ENCODE results near the gene NUDT19.
A peak's percentile ranks its signal among the peaks of the same experiment; 100 is the strongest.
"Not testable (repeated sequence)": the region's sequence is repeated elsewhere in the genome, so short reads cannot be mapped to it uniquely, and the experiment has no call there.

Gene NUDT19

DNA sequence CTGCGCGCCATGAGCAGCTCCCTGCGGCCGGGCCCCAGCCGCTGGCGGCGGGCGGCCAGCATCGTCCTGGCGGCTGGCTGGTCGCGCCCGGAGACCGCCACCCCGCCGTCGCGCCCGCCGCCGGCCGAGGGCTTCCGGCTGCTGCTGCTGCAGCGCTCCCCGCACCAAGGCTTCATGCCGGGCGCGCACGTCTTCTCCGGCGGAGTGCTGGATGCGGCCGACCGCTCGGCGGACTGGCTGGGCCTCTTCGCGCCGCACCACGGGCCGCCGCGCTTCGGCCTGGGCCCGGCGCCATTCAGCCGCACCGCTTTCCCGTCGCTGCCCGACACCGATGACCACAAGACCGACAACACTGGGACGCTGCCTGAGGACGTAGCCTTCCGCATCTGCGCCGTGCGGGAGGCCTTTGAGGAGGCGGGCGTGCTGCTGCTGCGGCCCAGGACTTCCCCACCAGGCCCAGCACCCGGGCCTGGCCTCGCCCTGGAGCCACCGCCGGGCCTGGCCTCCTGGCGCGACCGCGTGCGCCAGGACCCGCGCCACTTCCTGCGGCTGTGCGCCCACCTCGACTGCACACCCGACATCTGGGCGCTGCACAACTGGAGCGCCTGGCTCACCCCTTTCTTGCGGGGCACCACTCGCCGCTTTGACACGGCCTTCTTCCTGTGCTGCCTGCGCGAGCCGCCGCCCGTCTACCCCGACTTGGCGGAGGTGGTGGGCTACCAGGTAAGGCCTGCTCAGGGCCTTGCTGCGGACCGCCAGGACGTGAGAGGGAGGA, 518 bp downstream of the NUDT19 start:
- peak overlapping the region; percentile 53; the same call in 1 of the 2 replicates for H3K27ac ChIP-seq (ENCODE audit: low read depth, low read length)
- H3K36me3 ChIP-seq (ENCODE audit: insufficient read depth, low read length) = no peaks in the 10 kb centered on the region
- peaks cover 45% of the 10 kb centered on the region for H3K79me2 ChIP-seq (ENCODE audit: control insufficient read depth, insufficient read depth, low read length, unreplicated experiment)
- H3K4me1 ChIP-seq (ENCODE audit: control insufficient read depth, insufficient read depth, low read length, unreplicated experiment) = peaks cover 14% of the 10 kb centered on the region
- peak overlapping the region; percentile 74 for H2AFZ ChIP-seq (ENCODE audit: low read length, unreplicated experiment)
- no peaks in the 10 kb centered on the region for H3K27me3 ChIP-seq (ENCODE audit: insufficient read depth, low read length)
- H3K4me3 ChIP-seq (ENCODE audit: low read depth, low read length) = peak overlapping the region; percentile 86

DNA sequence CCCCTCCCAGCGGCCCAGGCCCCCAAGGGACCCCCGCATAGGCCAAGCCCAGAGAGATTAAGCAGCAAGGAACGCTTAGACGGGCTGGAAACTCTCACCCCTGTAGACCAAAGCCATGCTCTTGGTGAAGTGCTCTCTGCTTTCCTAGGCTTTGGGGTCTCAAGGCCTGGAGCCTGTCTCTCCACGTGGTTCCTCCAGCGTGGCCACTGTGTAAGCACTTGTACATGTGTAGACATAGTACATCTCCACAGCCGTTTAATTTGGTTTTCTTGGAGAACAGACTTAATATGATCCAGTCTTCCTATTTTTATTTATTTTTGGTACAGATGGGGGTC, 1.1 kb downstream of the NUDT19 start:
- H3K4me3 ChIP-seq (ENCODE audit: low read depth, low read length) = peak overlapping the region; percentile 86
- H3K36me3 ChIP-seq (ENCODE audit: insufficient read depth, low read length) = no peaks in the 10 kb centered on the region
- peaks cover 50% of the 10 kb centered on the region for H3K79me2 ChIP-seq (ENCODE audit: control insufficient read depth, insufficient read depth, low read length, unreplicated experiment)
- H2AFZ ChIP-seq (ENCODE audit: low read length, unreplicated experiment) = no peak overlapping the region
- no peaks in the 10 kb centered on the region for H3K27me3 ChIP-seq (ENCODE audit: insufficient read depth, low read length)
- H3K4me1 ChIP-seq (ENCODE audit: control insufficient read depth, insufficient read depth, low read length, unreplicated experiment) = peaks cover 14% of the 10 kb centered on the region
- peak overlapping the region; percentile 53; the same call in 1 of the 2 replicates for H3K27ac ChIP-seq (ENCODE audit: low read depth, low read length)

DNA sequence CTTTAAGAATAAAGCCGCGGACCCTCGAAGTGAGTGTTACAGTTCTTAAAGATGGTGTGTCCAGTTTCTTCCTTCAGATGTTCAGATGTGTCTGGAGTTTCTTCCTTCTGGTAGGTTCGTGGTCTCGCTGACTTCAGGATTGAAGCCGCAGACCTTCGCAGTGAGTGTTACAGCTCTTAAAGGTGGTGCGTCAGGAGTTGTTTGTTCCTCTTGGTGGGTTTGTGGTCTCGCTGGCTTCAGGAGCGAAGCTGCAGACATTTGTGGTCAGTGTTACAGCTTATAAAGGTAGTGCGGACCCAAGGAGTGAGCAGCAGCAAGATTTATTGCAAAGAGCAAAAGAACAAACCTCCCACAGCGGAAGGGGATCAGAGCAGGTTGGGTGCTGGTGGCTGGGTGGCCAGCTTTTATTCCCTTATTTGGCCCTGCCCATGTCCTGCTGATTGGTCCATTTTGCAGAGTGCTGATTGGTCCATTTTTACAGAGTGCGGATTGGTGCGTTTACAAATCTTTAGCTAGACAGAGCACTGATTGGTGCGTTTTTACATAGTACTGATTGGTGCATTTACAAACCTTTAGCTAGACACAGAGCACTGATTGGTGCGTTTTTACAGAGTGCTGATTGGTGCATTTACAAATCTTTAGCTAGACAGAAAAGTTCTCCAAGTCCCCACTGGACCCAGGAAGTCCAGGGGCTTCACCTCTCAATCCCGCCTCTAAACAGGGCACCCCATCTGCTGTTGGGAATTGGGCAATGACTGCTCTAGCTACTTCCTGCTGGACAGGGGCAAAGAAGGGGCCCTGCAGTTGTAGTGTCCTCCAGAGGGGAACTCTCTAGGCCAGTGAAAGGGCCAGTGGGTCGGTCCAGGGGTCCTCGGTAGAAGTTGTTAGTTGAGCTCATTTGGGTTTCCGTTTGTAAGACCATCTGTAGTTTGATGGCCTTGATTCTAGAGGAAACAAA, 1.8 kb downstream of the NUDT19 start:
- Histone ChIP-seq H3K4me1 (ENCODE audit: control insufficient read depth, insufficient read depth, low read length, unreplicated experiment) (peaks cover 14% of the 10 kb centered on the region), H3K4me3 (ENCODE audit: low read depth, low read length) (peak overlapping the region; percentile 86), H3K79me2 (ENCODE audit: control insufficient read depth, insufficient read depth, low read length, unreplicated experiment) (peaks cover 54% of the 10 kb centered on the region)
- H3K27me3 ChIP-seq (ENCODE audit: insufficient read depth, low read length); H3K27ac ChIP-seq (ENCODE audit: low read depth, low read length); H2AFZ ChIP-seq (ENCODE audit: low read length, unreplicated experiment); H3K36me3 ChIP-seq (ENCODE audit: insufficient read depth, low read length): not testable (repeated sequence)

DNA sequence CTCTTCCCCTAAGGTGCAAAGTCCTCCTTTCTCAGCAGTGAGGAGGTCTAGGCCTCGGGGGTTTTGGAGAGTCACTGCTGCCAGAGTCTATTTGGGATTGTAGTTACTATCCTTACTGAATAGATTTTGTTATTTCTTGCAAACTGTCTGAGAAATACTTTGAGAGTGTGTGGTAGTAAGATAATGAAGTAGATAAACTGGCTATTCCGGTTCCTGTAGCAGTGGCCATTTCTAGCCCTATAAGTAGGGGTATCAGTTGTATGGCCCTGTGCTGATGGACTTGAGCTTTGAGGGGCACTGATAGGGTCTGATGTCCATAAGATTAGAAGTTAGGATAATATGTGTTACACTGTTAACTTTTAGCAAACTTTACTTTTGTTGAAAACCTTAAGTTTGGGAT, 2.7 kb downstream of the NUDT19 start:
- peaks cover 14% of the 10 kb centered on the region for H3K4me1 ChIP-seq (ENCODE audit: control insufficient read depth, insufficient read depth, low read length, unreplicated experiment)
- peaks cover 56% of the 10 kb centered on the region for H3K79me2 ChIP-seq (ENCODE audit: control insufficient read depth, insufficient read depth, low read length, unreplicated experiment)
- H2AFZ ChIP-seq (ENCODE audit: low read length, unreplicated experiment); H3K4me3 ChIP-seq (ENCODE audit: low read depth, low read length); H3K36me3 ChIP-seq (ENCODE audit: insufficient read depth, low read length); H3K27ac ChIP-seq (ENCODE audit: low read depth, low read length); H3K27me3 ChIP-seq (ENCODE audit: insufficient read depth, low read length): not testable (repeated sequence)

DNA sequence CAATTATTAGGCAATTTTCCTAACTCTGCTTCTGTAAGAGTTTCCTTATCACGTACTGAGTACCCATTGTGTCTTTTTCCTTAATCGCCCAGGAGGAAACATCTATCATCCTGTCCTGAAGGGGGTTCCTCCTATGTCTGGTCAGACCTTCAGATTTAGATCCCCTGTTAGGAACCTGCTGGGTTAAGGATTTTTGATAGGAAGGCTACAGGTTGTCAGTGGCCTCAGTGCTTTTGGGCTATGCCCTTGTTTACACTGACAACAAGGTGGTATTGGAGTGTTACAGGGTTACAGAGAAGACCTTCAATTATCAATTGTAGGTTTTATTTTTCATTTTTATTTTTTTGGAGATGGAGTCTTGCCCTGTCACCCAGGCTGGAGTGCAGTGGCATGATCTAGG, 3.2 kb downstream of the NUDT19 start:
- H3K27ac ChIP-seq (ENCODE audit: low read depth, low read length); H2AFZ ChIP-seq (ENCODE audit: low read length, unreplicated experiment); H3K36me3 ChIP-seq (ENCODE audit: insufficient read depth, low read length); H3K4me3 ChIP-seq (ENCODE audit: low read depth, low read length); H3K27me3 ChIP-seq (ENCODE audit: insufficient read depth, low read length): not testable (repeated sequence)
- peaks cover 14% of the 10 kb centered on the region for H3K4me1 ChIP-seq (ENCODE audit: control insufficient read depth, insufficient read depth, low read length, unreplicated experiment)
- peaks cover 59% of the 10 kb centered on the region for H3K79me2 ChIP-seq (ENCODE audit: control insufficient read depth, insufficient read depth, low read length, unreplicated experiment)

DNA sequence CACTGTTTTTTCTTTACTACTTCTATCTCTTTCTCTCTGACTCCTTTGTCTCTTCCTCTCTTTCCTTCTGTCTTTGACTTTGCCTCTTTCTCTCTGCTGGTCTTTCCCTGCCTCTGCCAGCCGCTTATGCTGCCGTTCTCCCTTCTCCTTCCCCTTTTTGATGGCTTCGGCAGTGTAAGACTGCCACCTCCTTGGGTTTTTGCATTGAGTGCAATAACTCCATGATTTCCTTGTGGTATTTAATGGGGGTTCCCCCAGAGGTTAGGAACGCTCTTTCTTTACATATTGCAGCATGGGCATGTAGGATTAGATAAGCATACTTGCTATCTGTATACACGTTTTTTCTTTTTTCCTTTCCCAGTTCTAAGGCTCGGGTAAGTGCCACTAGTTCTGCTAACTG, 3.9 kb downstream of the NUDT19 start:
- not testable (repeated sequence) for H3K27me3 ChIP-seq (ENCODE audit: insufficient read depth, low read length); H2AFZ ChIP-seq (ENCODE audit: low read length, unreplicated experiment)
- H3K4me1 ChIP-seq (ENCODE audit: control insufficient read depth, insufficient read depth, low read length, unreplicated experiment) = peaks cover 14% of the 10 kb centered on the region

DNA sequence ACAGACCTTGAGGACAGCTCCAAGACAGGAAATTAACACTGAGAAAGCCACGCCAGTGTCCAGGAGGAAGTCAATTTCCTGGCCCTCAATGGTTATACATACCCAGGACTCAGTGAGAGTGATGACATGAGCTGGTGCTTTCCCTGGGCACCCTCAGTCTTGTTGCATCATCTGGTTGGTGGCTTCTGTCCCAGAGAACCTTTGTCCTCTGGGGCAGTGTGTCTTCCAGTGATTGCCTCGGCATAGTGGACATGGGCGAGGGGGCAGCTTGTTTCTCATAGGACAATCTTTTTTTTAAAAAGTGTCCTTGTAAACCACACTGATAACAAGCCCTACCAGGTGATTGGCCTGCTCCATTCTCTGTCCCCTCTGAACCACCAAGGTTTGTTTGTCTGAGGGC, 5.2 kb downstream of the NUDT19 start:
- not testable (repeated sequence) for H3K27me3 ChIP-seq (ENCODE audit: insufficient read depth, low read length); H2AFZ ChIP-seq (ENCODE audit: low read length, unreplicated experiment); H3K4me1 ChIP-seq (ENCODE audit: control insufficient read depth, insufficient read depth, low read length, unreplicated experiment); H3K4me3 ChIP-seq (ENCODE audit: low read depth, low read length); H3K27ac ChIP-seq (ENCODE audit: low read depth, low read length); H3K36me3 ChIP-seq (ENCODE audit: insufficient read depth, low read length)
- H3K79me2 ChIP-seq (ENCODE audit: control insufficient read depth, insufficient read depth, low read length, unreplicated experiment) = peaks cover 63% of the 10 kb centered on the region

More for the DNA sequence above, 3.9 kb downstream of the NUDT19 start:
- H3K36me3 ChIP-seq (ENCODE audit: insufficient read depth, low read length); H3K27ac ChIP-seq (ENCODE audit: low read depth, low read length); H3K4me3 ChIP-seq (ENCODE audit: low read depth, low read length): not testable (repeated sequence)
- peaks cover 61% of the 10 kb centered on the region for H3K79me2 ChIP-seq (ENCODE audit: control insufficient read depth, insufficient read depth, low read length, unreplicated experiment)

DNA sequence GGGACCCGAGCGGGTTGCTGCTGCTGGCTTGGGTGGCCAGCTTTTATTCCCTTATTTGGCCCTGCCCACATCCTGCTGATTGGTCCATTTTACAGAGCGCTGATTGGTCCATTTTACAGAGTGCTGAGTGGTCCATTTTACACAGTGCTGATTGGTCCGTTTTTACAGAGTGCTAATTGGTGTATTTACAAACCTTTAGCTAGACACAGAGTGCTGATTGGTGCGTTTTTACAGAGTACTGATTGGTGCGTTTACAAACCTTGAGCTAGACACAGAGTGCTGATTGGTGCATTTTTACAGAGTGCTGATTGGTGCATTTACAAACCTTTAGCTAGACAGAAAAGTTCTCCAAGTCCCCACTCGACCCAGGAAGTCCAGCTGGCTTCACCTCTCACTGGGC, 8.5 kb downstream of the NUDT19 start:
- peaks cover 17% of the 10 kb centered on the region; the same call in 1 of the 2 replicates for H3K36me3 ChIP-seq (ENCODE audit: insufficient read depth, low read length)
- H3K79me2 ChIP-seq (ENCODE audit: control insufficient read depth, insufficient read depth, low read length, unreplicated experiment) = peaks cover 47% of the 10 kb centered on the region
- not testable (repeated sequence) for H2AFZ ChIP-seq (ENCODE audit: low read length, unreplicated experiment); H3K4me1 ChIP-seq (ENCODE audit: control insufficient read depth, insufficient read depth, low read length, unreplicated experiment); H3K27ac ChIP-seq (ENCODE audit: low read depth, low read length); H3K27me3 ChIP-seq (ENCODE audit: insufficient read depth, low read length); H3K4me3 ChIP-seq (ENCODE audit: low read depth, low read length)

DNA sequence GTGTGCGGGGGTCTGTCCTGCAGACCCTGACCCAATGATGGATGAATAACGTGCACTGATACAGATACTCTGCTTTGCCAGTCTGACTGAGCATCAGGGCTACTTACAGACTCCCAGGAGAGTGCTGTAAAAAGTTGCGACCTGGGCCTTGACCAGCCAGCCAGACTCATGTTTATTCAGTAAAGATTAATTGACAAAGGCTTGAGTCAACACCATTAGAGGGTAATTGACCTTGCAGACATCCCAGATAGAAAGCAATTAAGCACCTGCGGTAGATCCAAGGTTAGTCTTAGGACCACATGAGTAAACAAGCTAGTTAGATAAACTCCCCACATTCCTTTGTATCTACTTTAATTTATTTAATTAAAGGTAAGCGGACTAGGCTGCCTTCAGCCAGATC, 10.4 kb downstream of the NUDT19 start:
- Histone ChIP-seq H3K36me3 (ENCODE audit: insufficient read depth, low read length) (peaks cover 21% of the 10 kb centered on the region), H3K4me3 (ENCODE audit: low read depth, low read length) (no peak overlapping the region), H3K27me3 (ENCODE audit: insufficient read depth, low read length) (no peaks in the 10 kb centered on the region), H3K27ac (ENCODE audit: low read depth, low read length) (no peak overlapping the region), H2AFZ (ENCODE audit: low read length, unreplicated experiment) (no peak overlapping the region), H3K4me1 (ENCODE audit: control insufficient read depth, insufficient read depth, low read length, unreplicated experiment) (no peaks in the 10 kb centered on the region), H3K79me2 (ENCODE audit: control insufficient read depth, insufficient read depth, low read length, unreplicated experiment) (peaks cover 47% of the 10 kb centered on the region)

DNA sequence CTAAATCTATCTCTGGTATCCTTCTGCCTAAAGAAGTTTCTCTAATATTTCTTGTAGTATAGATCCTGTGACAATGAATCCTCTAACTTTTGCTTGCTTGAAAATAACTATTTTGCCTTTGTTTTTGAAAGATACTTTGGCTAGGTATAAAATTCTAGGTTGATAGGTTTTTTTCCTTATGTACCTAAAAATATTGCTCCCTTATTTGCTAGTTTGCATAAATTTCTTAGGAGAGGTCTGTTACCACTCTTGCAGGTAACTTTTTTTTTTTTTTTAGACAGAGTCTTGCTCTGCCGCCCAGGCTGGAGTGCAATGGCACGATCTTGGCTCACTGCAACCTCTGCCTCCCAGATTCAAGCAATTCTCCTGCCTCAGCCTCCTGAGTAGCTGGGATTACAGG, 12.4 kb downstream of the NUDT19 start:
- Histone ChIP-seq H3K36me3 (ENCODE audit: insufficient read depth, low read length) (peaks cover 24% of the 10 kb centered on the region), H3K79me2 (ENCODE audit: control insufficient read depth, insufficient read depth, low read length, unreplicated experiment) (peaks cover 41% of the 10 kb centered on the region)
- H3K27ac ChIP-seq (ENCODE audit: low read depth, low read length); H3K27me3 ChIP-seq (ENCODE audit: insufficient read depth, low read length); H3K4me1 ChIP-seq (ENCODE audit: control insufficient read depth, insufficient read depth, low read length, unreplicated experiment); H3K4me3 ChIP-seq (ENCODE audit: low read depth, low read length); H2AFZ ChIP-seq (ENCODE audit: low read length, unreplicated experiment): not testable (repeated sequence)

DNA sequence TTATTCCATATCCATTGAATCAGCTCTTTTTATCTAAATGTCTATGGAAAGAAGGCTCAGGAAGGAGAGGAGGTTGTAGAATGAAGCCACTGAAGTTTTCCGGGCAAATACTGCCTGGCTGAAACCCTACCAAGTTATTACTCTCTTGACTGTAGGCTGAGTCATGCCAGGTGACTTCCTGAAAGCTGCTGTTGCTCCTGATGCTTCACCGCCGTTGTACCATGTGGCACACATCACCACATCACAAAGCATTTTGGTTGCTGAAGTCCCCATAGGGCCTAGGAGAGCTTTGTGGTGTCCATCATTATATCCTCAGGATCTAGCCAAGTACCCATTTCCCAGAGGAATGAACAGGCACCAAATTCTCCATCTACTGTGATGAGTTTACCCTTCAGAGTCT, 16.8 kb downstream of the NUDT19 start:
- Histone ChIP-seq H3K36me3 (ENCODE audit: insufficient read depth, low read length) (peaks cover 21% of the 10 kb centered on the region), H2AFZ (ENCODE audit: low read length, unreplicated experiment) (no peak overlapping the region), H3K27ac (ENCODE audit: low read depth, low read length) (no peak overlapping the region)

More for the DNA sequence above, 16.8 kb downstream of the NUDT19 start:
- no peak overlapping the region for H3K4me3 ChIP-seq (ENCODE audit: low read depth, low read length)
- H3K4me1 ChIP-seq (ENCODE audit: control insufficient read depth, insufficient read depth, low read length, unreplicated experiment) = no peaks in the 10 kb centered on the region
- peaks cover 28% of the 10 kb centered on the region for H3K79me2 ChIP-seq (ENCODE audit: control insufficient read depth, insufficient read depth, low read length, unreplicated experiment)
- H3K27me3 ChIP-seq (ENCODE audit: insufficient read depth, low read length) = no peaks in the 10 kb centered on the region
